DOHH2 (cell line): ENCODE data around the gene DAZAP2.

Experiments used
- H3F3A ChIP-seq: fragments of 200-600 bp; sonication (generic), shearing (Covaris generic); 2 replicates; pipeline ENCODE4 v1.6.0; 2016; ENCODE audit warnings: antibody characterized with exemption, mild to moderate bottlenecking; ENCODE audit not compliant: control insufficient read depth, insufficient read depth
- H3K27ac ChIP-seq: fragments of 200-600 bp; sonication (generic); 2 replicates; pipeline ENCODE4 v1.5.1; 2014; ENCODE audit warnings: low read depth, mild to moderate bottlenecking, low read length, moderate library complexity
- H3K27me3 ChIP-seq: fragments of 200-600 bp; sonication (generic); 2 replicates; pipeline ENCODE4 v1.6.1; 2014; ENCODE audit warnings: mild to moderate bottlenecking, low read length, mixed read lengths; ENCODE audit not compliant: control insufficient read depth
- H3K36me3 ChIP-seq: fragments of 200-600 bp; sonication (generic); 2 replicates; pipeline ENCODE4 v1.6.1; 2014; ENCODE audit warnings: mild to moderate bottlenecking, low read length, moderate library complexity, mixed read lengths; ENCODE audit not compliant: control insufficient read depth
- H3K4me1 ChIP-seq: fragments of 200-600 bp; sonication (generic); 2 replicates; pipeline ENCODE4 v1.6.1; 2014; ENCODE audit warnings: mild to moderate bottlenecking, low read length, mixed read lengths; ENCODE audit not compliant: control insufficient read depth
- H3K4me2 ChIP-seq: fragments of 200-600 bp; sonication (generic); 2 replicates; pipeline ENCODE4 v1.6.0; 2014; ENCODE audit warnings: mild to moderate bottlenecking, low read length, moderate library complexity
- H3K4me3 ChIP-seq: fragments of 200-600 bp; sonication (generic); 2 replicates; pipeline ENCODE4 v1.5.1; 2014; ENCODE audit warnings: mild to moderate bottlenecking, low read length, mixed read lengths
- H3K79me2 ChIP-seq: fragments of 200-600 bp; sonication (generic); 2 replicates; pipeline ENCODE4 v1.6.1; 2014; ENCODE audit warnings: mild to moderate bottlenecking, low read length, mixed read lengths; ENCODE audit not compliant: control insufficient read depth
- H3K9me2 ChIP-seq: fragments of 200-600 bp; sonication (generic); replicated peaks from 2 replicates; pipeline ENCODE4 v1.6.1; 2014; ENCODE audit warnings: mild to moderate bottlenecking, low read length, mixed read lengths; ENCODE audit not compliant: control insufficient read depth
- H3K9me3 ChIP-seq: fragments of 200-600 bp; sonication (generic); 2 replicates; pipeline ENCODE4 v1.6.1; 2014; ENCODE audit warnings: antibody characterized with exemption, low read length, mixed read lengths; ENCODE audit not compliant: control insufficient read depth, insufficient read depth
- H4K20me1 ChIP-seq: fragments of 200-600 bp; sonication (generic); 2 replicates; pipeline ENCODE4 v1.6.0; 2014; ENCODE audit warnings: low read depth, mild to moderate bottlenecking, antibody characterized with exemption, low read length, moderate library complexity; ENCODE audit not compliant: control insufficient read depth, insufficient read depth
- EZH2phosphoT487 ChIP-seq: fragments of 200-600 bp; sonication (generic); IDR thresholded peaks from 2 replicates; pipeline ENCODE4 v1.6.1; 2017; ENCODE audit warnings: borderline replicate concordance, mild to moderate bottlenecking, antibody characterized with exemption, low read length, moderate library complexity, mixed read lengths
- TF ChIP-seq, protein P1 (sequence below): fragments of 200-600 bp; sonication (generic); IDR thresholded peaks from one replicate; pipeline ENCODE4 v1.5.1; 2014; ENCODE audit warnings: antibody characterized with exemption, mild to moderate bottlenecking, low read depth, low read length; ENCODE audit not compliant: poor library complexity, severe bottlenecking

DAZAP2 gene

DNA sequence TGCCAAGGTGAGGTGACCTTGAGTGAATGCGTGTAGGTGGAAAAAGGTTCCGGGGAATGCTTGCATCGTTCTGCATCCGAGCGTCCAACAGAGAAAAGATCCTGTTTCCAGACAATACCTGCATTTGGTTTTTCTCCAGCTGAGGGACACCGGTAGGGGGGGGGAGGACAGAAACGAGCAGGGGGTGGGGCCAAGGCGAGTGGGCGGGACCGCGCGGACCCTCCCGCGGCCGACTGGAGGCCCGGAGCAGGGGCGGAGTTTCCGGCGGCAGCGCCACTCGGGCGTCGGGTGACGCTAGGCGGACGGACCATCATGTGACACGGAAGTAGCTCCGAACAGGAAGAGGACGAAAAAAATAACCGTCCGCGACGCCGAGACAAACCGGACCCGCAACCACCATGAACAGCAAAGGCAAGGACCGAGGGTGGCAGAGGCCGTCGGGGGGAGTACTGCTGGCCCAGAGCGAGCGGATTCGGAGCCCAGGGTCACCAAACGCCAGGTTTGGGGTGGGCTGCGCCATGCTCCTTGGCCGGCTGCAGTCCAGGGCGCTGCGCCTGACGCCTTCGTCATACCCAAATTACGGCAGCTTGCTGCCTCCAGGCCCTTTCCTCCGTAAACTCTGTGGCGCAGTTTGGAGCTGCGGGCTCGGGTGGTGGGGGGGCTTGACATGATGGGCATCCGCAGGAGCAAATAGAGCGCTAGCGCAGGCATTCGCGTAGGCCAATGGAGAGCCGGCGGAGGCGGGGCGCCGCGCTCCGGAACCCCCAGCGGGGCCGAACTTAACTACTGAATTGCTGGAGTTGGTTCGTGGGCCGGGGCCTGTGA, at the start of gene DAZAP2:
TSS of gene DAZAP2 (plus strand) at position 317 of the 825 bp plus-strand sequence. CDS start at position 399, 82 bp downstream.
- peaks cover 15% of the 10 kb centered on the region for H3K4me1 ChIP-seq
- H3K36me3 ChIP-seq = peaks cover 40% of the 10 kb centered on the region

DNA sequence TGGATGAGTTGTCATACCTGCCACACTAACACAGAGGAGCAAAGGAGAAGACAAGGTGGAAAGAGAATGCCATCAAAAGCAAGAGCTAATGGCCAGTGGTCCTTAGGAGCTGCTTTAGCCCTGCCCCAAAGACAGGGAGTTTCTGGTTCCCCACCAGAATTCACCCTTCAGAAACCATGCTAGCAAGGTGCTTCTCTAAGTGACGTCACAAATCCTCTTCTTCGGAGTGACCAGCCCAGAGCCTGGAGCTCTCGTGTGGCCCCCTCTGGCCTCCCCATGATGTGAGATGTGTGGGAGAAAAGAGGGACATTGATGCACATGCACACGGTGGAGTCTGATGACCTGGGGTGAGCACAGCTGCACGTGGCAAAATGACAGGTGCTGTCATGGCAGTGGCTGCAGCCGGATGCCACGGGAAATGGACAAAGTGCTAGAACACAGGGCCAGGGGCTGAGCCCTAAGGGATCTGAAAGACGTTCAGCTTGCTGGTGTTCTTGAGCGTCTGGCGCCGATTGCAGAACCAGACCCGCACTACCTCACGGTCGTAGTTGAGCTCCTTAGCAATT, 48.8 kb upstream of the DAZAP2 start:
- Histone ChIP-seq H3K4me1 (peaks cover 33% of the 10 kb centered on the region), H3K27ac (no peak overlapping the region), H3K36me3 (no peaks in the 10 kb centered on the region), H3K27me3 (no peaks in the 10 kb centered on the region; the same call in 1 of the 2 replicates), H3F3A (no peaks in the 10 kb centered on the region), H3K9me3 (no peaks in the 10 kb centered on the region), H4K20me1 (no peaks in the 10 kb centered on the region), H3K4me3 (no peak overlapping the region), H3K4me2 (no peak overlapping the region), H3K79me2 (no peaks in the 10 kb centered on the region), H3K9me2 (no peaks in the 10 kb centered on the region)
- TF ChIP-seq, protein P1, sequence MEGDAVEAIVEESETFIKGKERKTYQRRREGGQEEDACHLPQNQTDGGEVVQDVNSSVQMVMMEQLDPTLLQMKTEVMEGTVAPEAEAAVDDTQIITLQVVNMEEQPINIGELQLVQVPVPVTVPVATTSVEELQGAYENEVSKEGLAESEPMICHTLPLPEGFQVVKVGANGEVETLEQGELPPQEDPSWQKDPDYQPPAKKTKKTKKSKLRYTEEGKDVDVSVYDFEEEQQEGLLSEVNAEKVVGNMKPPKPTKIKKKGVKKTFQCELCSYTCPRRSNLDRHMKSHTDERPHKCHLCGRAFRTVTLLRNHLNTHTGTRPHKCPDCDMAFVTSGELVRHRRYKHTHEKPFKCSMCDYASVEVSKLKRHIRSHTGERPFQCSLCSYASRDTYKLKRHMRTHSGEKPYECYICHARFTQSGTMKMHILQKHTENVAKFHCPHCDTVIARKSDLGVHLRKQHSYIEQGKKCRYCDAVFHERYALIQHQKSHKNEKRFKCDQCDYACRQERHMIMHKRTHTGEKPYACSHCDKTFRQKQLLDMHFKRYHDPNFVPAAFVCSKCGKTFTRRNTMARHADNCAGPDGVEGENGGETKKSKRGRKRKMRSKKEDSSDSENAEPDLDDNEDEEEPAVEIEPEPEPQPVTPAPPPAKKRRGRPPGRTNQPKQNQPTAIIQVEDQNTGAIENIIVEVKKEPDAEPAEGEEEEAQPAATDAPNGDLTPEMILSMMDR = no peak
- TF ChIP-seq EZH2phosphoT487 = no peak

More for the DNA sequence above, at the start of gene DAZAP2:
- no peaks in the 10 kb centered on the region for H3K9me3 ChIP-seq
- peak within 1 kb of the TSS; percentile 97 for H3K4me3 ChIP-seq
- peak within 1 kb of the TSS; percentile 87 for H3K4me2 ChIP-seq
- TF ChIP-seq, protein P1 = peak; percentile 9
- no peak for TF ChIP-seq EZH2phosphoT487
- no peaks in the 10 kb centered on the region for H4K20me1 ChIP-seq
- H3K9me2 ChIP-seq = no peaks in the 10 kb centered on the region
- peak within 1 kb of the TSS; percentile 95 for H3K27ac ChIP-seq
- H3F3A ChIP-seq = peaks cover 8% of the 10 kb centered on the region
- peaks cover 26% of the 10 kb centered on the region for H3K79me2 ChIP-seq
- H3K27me3 ChIP-seq = no peaks in the 10 kb centered on the region

- H3K9me2 ChIP-seq = no peaks in the 10 kb centered on the region
- no peaks in the 10 kb centered on the region for H3K36me3 ChIP-seq
- no peak for TF ChIP-seq EZH2phosphoT487
- TF ChIP-seq, protein P1 = no peak
- H3F3A ChIP-seq = no peaks in the 10 kb centered on the region
- no peaks in the 10 kb centered on the region for H3K79me2 ChIP-seq
- H3K4me2 ChIP-seq = no peak overlapping the region
- H3K4me1 ChIP-seq = peaks cover 33% of the 10 kb centered on the region
- H3K27ac ChIP-seq = no peak overlapping the region
- H3K27me3 ChIP-seq = no peaks in the 10 kb centered on the region; the same call in 1 of the 2 replicates
- no peaks in the 10 kb centered on the region for H3K9me3 ChIP-seq
- no peak overlapping the region for H3K4me3 ChIP-seq
- H4K20me1 ChIP-seq = no peaks in the 10 kb centered on the region
Observed at GRCh38 chr12:51190820-51191219, 47.8 kb upstream of the DAZAP2 start.
